GM10266 (cell line): ENCODE results near the gene TMEM80.

Experiments
- DNase-seq: peaks from one replicate; pipeline ENCODE4 v3.0.0; 2012; ENCODE audit errors: extremely low spot score
- CTCF ChIP-seq: IDR thresholded peaks from 2 replicates; pipeline ENCODE4 v1.5.1; 2012; ENCODE audit warnings: mild to moderate bottlenecking, low read depth; ENCODE audit not compliant: control insufficient read depth, insufficient read depth; ENCODE audit errors: missing control alignments

Gene TMEM80

GRCh38 chr11:692824-693414, 2.7 kb upstream of the TMEM80 start:
- TF ChIP-seq CTCF = no peak
- DNase-seq = no peak

- no peak for DNase-seq
- TF ChIP-seq CTCF = no peak
These were observed 2.2 kb upstream of the TMEM80 start for GRCh38 chr11:693415-693831.

- no peak for TF ChIP-seq CTCF
- DNase-seq = no peak
These were observed 1.6 kb upstream of the TMEM80 start for GRCh38 chr11:693887-694562.

GRCh38 chr11:694563-695287, 891 bp upstream of the TMEM80 start, which contains the start of gene DEAF1:
TSS of gene DEAF1 (minus strand) at chr11:695222. CDS start at chr11:695047, 175 bp downstream.
- DNase-seq = peak; percentile 99
- no peak for TF ChIP-seq CTCF

GRCh38 chr11:695288-695537, 403 bp upstream of the TMEM80 start:
- no peak for DNase-seq
- no peak for TF ChIP-seq CTCF

- TF ChIP-seq CTCF = no peak
- DNase-seq = peak; percentile 63
These were observed 1.4 kb downstream of the TMEM80 start for GRCh38 chr11:696955-697491.
